HG03558 (cell line): ENCODE results near the gene F10.
"Not testable (repeated sequence)": the region's sequence is repeated elsewhere in the genome, so short reads cannot be mapped to it uniquely, and the experiment has no call there.

Experiments
- ATAC-seq: cut with Tn5 transposase; IDR thresholded peaks from one replicate; pipeline ENCODE4 v1.9.1; 2021; ENCODE audit warnings: moderate number of reproducible peaks; ENCODE audit not compliant: unreplicated experiment; ENCODE audit errors: extremely low read depth

Gene F10

DNA sequence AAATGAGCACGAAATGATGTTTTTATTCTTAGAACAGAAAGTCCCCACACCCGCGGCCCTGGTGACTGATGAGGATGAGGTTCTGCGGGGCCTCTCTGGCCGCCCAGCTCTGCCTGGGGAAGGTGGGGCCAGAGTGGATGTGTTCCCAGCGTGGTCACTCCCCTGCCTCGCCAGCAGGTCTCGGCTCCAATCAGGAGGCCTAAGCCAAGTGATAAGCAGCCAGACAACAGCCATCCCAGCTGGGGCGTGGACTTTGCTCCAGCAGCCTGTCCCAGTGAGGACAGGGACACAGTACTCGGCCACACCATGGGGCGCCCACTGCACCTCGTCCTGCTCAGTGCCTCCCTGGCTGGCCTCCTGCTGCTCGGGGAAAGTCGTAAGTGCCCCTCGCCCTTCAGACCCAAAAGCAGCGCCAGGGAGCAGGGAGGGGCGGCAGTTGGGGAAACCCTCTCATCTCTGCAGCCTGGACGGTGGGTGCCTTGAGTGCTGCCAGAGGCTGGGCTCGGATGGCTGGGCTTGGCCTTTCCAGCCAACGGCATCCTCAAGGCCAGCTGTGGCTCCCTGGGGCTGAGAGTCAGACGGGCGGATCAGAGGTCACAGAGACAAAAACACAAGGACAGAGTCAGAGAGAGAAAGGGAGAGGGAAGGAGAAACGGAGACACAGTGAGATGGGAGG is at the start of gene F10:
F10 (plus strand) TSS at position 250 of the 676 bp plus-strand sequence; CDS start at position 307, 57 bp downstream.
- ATAC-seq: no peak

DNA sequence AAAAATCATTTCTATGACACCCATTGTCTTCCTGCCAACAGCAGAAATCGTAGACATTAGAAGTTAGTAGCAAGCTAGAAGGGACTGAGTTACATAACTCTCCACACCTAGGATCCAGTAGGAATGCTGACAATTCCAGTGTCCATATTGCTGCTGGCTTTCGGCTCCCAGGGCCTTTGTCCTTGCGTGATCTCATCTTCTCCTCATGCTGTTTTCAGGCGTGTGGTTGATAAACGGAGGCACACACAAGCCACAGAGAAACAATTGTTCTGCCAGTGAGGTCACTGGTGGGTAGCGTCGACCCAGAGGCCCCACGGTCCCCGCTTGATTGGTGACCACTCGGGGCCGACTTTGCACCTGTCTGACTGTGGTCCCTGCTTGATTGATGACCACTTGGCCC is 48.7 kb upstream of the F10 start:
- no peak for ATAC-seq

GRCh38 chr13:113074401-113074800 is 48.2 kb upstream of the F10 start:
- no peak for ATAC-seq

- no peak for ATAC-seq
These were observed 47.7 kb upstream of the F10 start for GRCh38 chr13:113074876-113075275.

DNA sequence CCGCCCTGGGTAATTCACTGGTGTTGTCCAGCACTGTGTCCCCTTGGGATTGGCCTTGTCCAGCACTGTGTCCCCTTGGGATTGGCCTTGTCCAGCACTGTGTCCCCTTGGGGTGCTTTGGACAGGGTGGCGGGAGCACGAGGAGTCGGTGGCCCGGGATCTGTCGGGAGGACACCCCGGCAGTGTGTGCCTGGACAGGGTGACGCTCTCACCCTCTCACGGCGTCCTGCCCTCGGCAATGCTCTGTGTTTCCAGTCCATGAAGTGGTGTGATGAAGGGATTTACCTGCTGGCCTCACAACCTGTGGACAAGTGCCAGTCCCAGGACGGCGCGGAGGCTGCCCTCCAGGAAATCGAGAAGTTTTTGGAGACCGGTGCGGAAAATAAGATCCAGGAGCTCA is 46.9 kb upstream of the F10 start:
- ATAC-seq: no peak

DNA sequence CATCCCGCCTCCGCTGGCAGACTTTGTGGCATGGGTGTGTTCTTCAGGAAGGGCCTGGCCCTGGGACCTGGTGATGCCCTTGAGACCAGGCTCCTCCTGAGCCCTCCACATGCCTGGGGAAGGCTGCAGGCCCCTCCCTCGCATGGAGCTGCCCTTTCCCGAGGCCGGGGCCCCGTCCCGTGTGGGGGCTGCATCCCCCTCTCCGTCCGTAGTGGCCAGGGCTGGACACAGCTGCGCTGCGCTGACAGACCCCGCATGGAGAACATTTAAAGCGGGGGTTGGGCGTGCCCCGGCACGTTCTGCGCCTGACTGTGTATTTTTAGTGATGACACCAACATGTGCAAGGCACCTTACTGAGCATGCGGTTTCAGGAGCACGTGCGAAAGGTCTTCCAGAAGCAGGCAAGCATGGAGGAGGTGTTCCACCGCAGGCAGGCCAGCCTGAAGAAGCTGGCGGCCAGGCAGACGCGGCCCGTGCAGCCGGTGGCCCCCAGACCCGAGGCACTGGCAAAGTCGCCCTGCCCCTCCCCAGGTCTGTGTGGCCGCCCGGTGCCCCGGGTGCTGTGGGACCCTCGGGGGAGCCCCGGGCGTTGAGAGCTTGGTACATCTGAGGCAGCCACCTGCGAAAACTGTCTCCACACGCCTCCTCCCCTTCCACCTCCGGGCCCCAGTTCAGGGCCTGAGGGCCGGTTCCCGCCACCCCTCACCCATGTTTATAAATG is 45.8 kb upstream of the F10 start:
- ATAC-seq: no peak

DNA sequence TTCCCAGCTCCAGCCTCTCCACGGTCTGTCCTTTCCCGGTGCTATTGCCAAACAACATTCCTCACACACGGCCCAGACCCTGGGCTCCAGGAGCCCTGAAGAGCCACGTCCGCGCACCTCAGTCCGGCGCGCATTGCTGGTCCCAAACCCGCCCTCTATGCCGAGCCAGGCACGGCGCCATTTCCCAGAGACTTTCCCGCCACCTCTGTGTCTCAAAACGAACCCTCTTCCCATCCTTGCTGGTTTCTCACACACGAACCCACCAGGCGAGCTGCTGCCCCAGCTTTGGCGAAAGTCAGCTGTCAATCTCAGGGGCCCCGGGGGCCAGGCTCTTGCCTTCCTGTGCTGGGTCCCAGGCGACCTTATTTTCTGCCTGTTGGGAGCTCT is 45.0 kb upstream of the F10 start:
- no peak for ATAC-seq

- ATAC-seq: no peak
These were observed 44.4 kb upstream of the F10 start for GRCh38 chr13:113077953-113078901.

DNA sequence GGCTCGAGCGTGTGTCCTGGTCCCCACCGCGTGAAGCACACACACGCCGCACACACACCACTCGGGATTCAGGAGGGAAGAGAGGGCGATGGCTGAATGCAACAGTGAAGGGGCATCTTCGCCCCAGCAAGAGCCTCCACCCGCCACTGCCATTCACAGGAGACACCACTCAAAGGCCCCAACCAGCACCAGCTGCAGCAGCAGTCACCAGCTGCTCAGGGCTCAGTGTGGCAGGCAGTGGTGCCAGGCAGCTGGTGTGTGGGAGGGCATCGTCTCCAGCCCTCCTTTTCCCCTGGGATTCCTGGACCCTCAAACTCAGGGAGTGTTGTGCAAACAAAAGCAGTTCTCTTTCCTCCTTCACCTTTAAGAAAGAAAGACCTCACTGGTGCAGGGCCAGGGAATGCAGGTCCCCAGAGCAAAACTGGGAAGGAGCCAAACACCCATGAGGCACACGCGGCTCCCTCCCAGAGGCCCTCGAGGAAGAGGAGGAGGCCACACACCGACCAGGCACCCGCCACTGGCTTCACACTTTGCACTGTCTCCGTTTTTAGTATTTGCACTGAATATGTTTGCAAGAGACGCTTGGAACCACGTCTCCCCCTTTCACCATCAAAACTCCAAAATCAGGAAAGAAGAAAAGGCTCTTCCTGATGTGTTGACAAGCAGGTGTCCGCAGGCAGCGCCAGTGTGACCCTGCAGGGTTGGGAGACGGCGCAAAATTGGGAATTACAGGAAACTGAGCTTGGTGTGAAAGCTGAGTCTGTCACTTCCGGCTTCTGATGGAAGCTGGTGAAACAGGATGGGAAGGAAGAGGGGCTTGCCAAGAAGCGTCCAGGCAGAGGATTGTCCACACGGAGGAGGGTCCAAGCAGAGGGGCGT is 43.5 kb upstream of the F10 start:
- no peak for ATAC-seq

GRCh38 chr13:113079781-113080080 is 42.9 kb upstream of the F10 start:
- not testable (repeated sequence) for ATAC-seq

DNA sequence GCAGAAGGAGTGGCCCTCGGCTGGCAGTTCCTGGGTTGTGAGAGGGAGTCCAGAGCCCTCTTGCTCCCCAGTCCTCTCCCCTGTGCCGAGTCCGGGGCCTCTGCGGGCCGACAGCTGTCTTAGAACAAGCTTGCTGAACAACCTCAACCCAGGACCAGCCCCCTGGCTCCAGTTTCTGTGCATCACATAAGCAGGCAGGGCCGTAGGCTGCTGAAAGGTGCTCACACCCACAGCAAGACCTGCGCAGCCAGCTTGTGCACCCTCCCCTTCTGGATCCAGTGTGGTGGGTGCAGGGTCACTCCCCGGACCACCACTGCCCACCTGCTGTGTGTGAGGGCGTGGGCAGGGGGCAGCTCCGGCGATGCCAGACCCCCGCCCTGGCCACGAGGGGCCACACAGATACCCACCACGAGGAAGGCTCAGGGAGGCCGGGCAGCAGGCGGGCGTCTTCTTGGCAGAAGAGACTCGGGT is 42.2 kb upstream of the F10 start:
- no peak for ATAC-seq

DNA sequence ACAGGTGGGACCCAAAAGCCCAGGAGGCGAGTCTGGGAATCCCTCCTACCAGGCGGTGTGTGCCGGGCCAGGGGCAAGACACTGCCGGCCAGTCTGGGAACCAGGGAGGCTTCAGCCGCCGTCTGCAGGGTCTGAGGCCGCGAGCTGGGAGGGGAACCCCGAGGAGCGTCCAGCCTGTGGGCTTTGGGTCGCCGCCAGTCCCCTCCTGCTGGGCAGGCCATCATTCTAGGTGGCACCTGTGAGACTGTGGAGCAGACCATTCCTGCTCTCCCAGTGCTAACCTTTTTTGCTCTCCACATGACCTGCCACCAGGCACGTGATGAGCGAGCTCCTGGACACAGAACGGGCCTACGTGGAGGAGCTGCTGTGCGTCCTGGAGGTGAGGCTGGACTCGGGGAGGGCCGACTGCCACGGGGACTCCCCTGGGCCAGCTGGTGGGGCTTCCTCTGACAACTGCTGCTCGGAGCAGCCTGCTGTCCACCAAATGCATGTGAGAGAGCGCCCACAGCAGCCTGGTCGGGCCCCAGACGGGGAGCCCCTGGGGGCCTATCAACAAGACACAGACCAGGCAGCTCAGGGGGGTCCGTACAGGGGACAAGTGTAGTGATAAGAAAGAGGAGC is 41.6 kb upstream of the F10 start:
- ATAC-seq: no peak

- no peak for ATAC-seq
These were observed 40.2 kb upstream of the F10 start for GRCh38 chr13:113082198-113083021.

GRCh38 chr13:113083022-113083373 is 39.6 kb upstream of the F10 start:
- no peak for ATAC-seq

- ATAC-seq: no peak
These were observed 39.1 kb upstream of the F10 start for GRCh38 chr13:113083402-113084061.

GRCh38 chr13:113084094-113084942 is 38.3 kb upstream of the F10 start:
- no peak for ATAC-seq

DNA sequence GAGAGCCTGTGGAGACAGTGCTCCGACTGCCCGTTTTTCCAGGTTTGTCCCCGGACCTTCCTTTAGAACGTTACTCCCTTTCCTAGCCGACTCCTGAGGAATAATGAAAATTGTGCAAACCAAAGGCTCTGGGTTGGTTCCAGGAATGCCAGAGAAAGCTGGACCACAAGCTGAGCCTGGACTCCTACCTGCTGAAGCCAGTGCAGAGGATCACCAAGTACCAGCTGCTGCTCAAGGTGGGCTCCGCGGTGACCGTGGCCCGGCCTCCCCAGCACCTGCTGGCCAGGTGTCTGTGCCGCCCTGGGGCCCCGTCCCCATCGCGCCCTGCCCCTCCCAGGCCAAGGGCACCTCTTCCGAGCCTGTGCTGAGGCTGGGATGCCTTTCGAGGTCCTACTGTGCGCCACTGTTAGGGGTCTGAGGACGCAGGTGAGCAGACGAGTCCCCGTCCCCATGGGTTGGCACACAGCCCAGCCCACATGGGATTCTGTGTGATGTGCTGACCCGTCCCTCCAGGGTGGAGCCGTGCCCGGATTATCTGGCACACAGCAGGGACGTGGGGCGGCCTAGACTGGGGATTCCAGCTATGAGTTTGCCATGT is 37.6 kb upstream of the F10 start:
- ATAC-seq: no peak
